Fibroblast of pulmonary artery (primary cell): Measurements from ENCODE around the gene QPRT.
"Not testable (repeated sequence)": the region's sequence is repeated elsewhere in the genome, so short reads cannot be mapped to it uniquely, and the experiment has no call there.

Experiments used
- DNase-seq: peaks from one replicate; pipeline ENCODE4 v3.0.0-alpha.2; 2010; ENCODE audit warnings: low read depth
- H3K4me3 ChIP-seq: replicated peaks from 2 replicates; pipeline ENCODE4 v1.5.1; 2011; ENCODE audit warnings: low read depth, mild to moderate bottlenecking, control low read depth, low read length, moderate library complexity
- CTCF ChIP-seq: IDR thresholded peaks from 2 replicates; pipeline ENCODE4 v1.5.1; 2011; ENCODE audit warnings: mild to moderate bottlenecking, control low read depth, low read length, inconsistent platforms; ENCODE audit errors: missing control alignments

The QPRT gene

GRCh38 chr16:29678691-29679267, at the start of gene QPRT:
Gene QPRT (plus strand): TSS chr16:29679180. CDS start chr16:29679198, 18 bp downstream.
- peak; percentile 57 for DNase-seq
- H3K4me3 ChIP-seq: peak within 1 kb of the TSS; percentile 55

GRCh38 chr16:29629318-29629717, 49.7 kb upstream of the QPRT start:
- not testable (repeated sequence) for H3K4me3 ChIP-seq, DNase-seq

More at GRCh38 chr16:29678691-29679267, at the start of gene QPRT:
- TF ChIP-seq CTCF: no peak

- DNase-seq, H3K4me3 ChIP-seq: not testable (repeated sequence)
Measured at GRCh38 chr16:29631658-29632057, 47.3 kb upstream of the QPRT start.

GRCh38 chr16:29635902-29636301, 43.1 kb upstream of the QPRT start:
- H3K4me3 ChIP-seq: not testable (repeated sequence)

GRCh38 chr16:29636368-29636767, 42.6 kb upstream of the QPRT start:
- DNase-seq, H3K4me3 ChIP-seq: not testable (repeated sequence)

More at GRCh38 chr16:29635902-29636301, 43.1 kb upstream of the QPRT start:
- DNase-seq: not testable (repeated sequence)

GRCh38 chr16:29638751-29639150, 40.2 kb upstream of the QPRT start:
- DNase-seq, H3K4me3 ChIP-seq: not testable (repeated sequence)

- TF ChIP-seq CTCF: no peak
- H3K4me3 ChIP-seq: no peak overlapping the region
- no peak for DNase-seq
Measured at GRCh38 chr16:29641561-29641960, 37.4 kb upstream of the QPRT start.

- no peak overlapping the region for H3K4me3 ChIP-seq
- no peak for TF ChIP-seq CTCF
- DNase-seq: no peak
Measured at GRCh38 chr16:29643596-29643995, 35.4 kb upstream of the QPRT start.

GRCh38 chr16:29644338-29644857, 34.6 kb upstream of the QPRT start:
- no peak overlapping the region for H3K4me3 ChIP-seq
- TF ChIP-seq CTCF: no peak
- DNase-seq: no peak
